IMR-90 (cell line): ENCODE data around the gene PUS3. TPM values are rescaled to one million over a fixed set of nuclear protein-coding genes. Genes with fewer than 3 reads are reported as not detected.

Experiments
- ATAC-seq: fragments of 200-7000 bp; cut with Tn5 transposase; 2 replicates; pipeline ENCODE4 v1.9.1; 2020; ENCODE audit warnings: low read depth, mild to moderate bottlenecking, moderate library complexity
- BruUV-seq: library from RNA; stranded (reverse); fragments of 400-500 nt; replicated peaks from 2 replicates; lab custom pipeline; 2021; lab: Mats Ljungman, UMichigan
- CTCF ChIA-PET: fragments of 300-600 bp; formaldehyde crosslinking; extraction: SDS; loops from one replicate; lab custom pipeline; 2021; ENCODE audit warnings: antibody characterized with exemption; lab: Yijun Ruan, JAX
- POLR2A ChIA-PET: fragments of 300-600 bp; sonication (Branson Sonifier 250); formaldehyde crosslinking; loops from one replicate; lab custom pipeline; 2022; ENCODE audit warnings: antibody characterized with exemption; ENCODE audit not compliant: unreplicated experiment; lab: Charles Lee
- DNase-seq: peaks from one replicate; pipeline ENCODE4 v3.0.0; 2013
- H2AFZ ChIP-seq: replicated peaks from 2 replicates; pipeline ENCODE3; 2013; ENCODE audit warnings: low read length, mild to moderate bottlenecking; ENCODE audit not compliant: poor library complexity
- H2AK5ac ChIP-seq: 2 replicates; pipeline ENCODE4 v1.6.1; 2013; ENCODE audit warnings: low read depth, low read length, inconsistent platforms
- H2AK9ac ChIP-seq: replicated peaks from 2 replicates; pipeline ENCODE3; 2013; ENCODE audit warnings: mild to moderate bottlenecking, low read depth, low read length, moderate library complexity; ENCODE audit not compliant: poor library complexity
- H2BK120ac ChIP-seq: 2 replicates; pipeline ENCODE4 v1.6.1; 2013; ENCODE audit warnings: low read depth, low read length, inconsistent platforms
- H2BK15ac ChIP-seq: 3 replicates; pipeline ENCODE4 v1.6.1; 2013; ENCODE audit warnings: low read depth, low read length, inconsistent platforms
- H2BK20ac ChIP-seq: 2 replicates; pipeline ENCODE4 v1.6.1; 2013; ENCODE audit warnings: low read depth, mild to moderate bottlenecking, inconsistent platforms, low read length, moderate library complexity
- H2BK5ac ChIP-seq: 2 replicates; pipeline ENCODE4 v1.6.1; 2013; ENCODE audit warnings: mild to moderate bottlenecking, low read depth, low read length, inconsistent platforms; ENCODE audit not compliant: poor library complexity, severe bottlenecking
- H3K14ac ChIP-seq: replicated peaks from 2 replicates; pipeline ENCODE4 v1.6.1; 2013; ENCODE audit warnings: low read depth, low read length, inconsistent platforms
- H3K18ac ChIP-seq: 2 replicates; pipeline ENCODE4 v1.6.1; 2013; ENCODE audit warnings: low read depth, low read length, control low read depth
- H3K23ac ChIP-seq: 2 replicates; pipeline ENCODE4 v1.6.1; 2013; ENCODE audit warnings: low read depth, low read length, inconsistent platforms
- H3K27ac ChIP-seq: 2 replicates; pipeline ENCODE4 v1.5.1; 2013; ENCODE audit warnings: mild to moderate bottlenecking, control low read depth, low read length; ENCODE audit not compliant: insufficient read depth
- H3K27me3 ChIP-seq: 2 replicates; pipeline ENCODE4 v1.6.1; 2013; ENCODE audit warnings: low read length; ENCODE audit not compliant: control insufficient read depth, insufficient read depth
- H3K36me3 ChIP-seq: 2 replicates; pipeline ENCODE4 v1.6.1; 2013; ENCODE audit warnings: low read length, mixed read lengths; ENCODE audit not compliant: control insufficient read depth, insufficient read depth
- H3K4ac ChIP-seq: 2 replicates; pipeline ENCODE4 v1.6.1; 2013; ENCODE audit warnings: low read depth, low read length, inconsistent platforms
- H3K4me1 ChIP-seq: 2 replicates; pipeline ENCODE4 v1.6.1; 2013; ENCODE audit warnings: low read length, mixed read lengths; ENCODE audit not compliant: control insufficient read depth, insufficient read depth
- H3K4me2 ChIP-seq: 2 replicates; pipeline ENCODE4 v1.6.1; 2013; ENCODE audit warnings: low read depth, mild to moderate bottlenecking, control low read depth, low read length, moderate library complexity
- H3K4me3 ChIP-seq: 2 replicates; pipeline ENCODE4 v1.5.1; 2013; ENCODE audit warnings: low read depth, mild to moderate bottlenecking, control low read depth, low read length, moderate library complexity; ENCODE audit not compliant: insufficient read depth
- H3K56ac ChIP-seq: 2 replicates; pipeline ENCODE4 v1.6.1; 2013; ENCODE audit warnings: low read length, inconsistent platforms; ENCODE audit not compliant: insufficient read depth; ENCODE audit errors: extremely low read depth
- H3K79me1 ChIP-seq, 2 experiments: 2 replicates each; pipeline ENCODE4 v1.6.1; 2013; ENCODE audit warnings: low read length in 2 of 2, inconsistent platforms in 1 of 2, low read depth in 1 of 2
- H3K9ac ChIP-seq: 2 replicates; pipeline ENCODE4 v1.6.1; 2013; ENCODE audit warnings: low read depth, low read length, control low read depth
- H3K9me1 ChIP-seq: 2 replicates; pipeline ENCODE4 v1.6.1; 2013; ENCODE audit warnings: low read length, inconsistent platforms; ENCODE audit not compliant: insufficient read depth
- H3K9me3 ChIP-seq: 2 replicates; pipeline ENCODE4 v1.6.1; 2013; ENCODE audit warnings: low read length; ENCODE audit not compliant: control insufficient read depth, insufficient read depth
- H4K20me1 ChIP-seq: 2 replicates; pipeline ENCODE4 v1.6.1; 2013; ENCODE audit warnings: low read length, inconsistent platforms; ENCODE audit not compliant: insufficient read depth
- H4K5ac ChIP-seq: 2 replicates; pipeline ENCODE4 v1.6.1; 2013; ENCODE audit warnings: mild to moderate bottlenecking, low read depth, low read length, control low read depth
- H4K8ac ChIP-seq, 2 experiments: 2 replicates each; pipeline ENCODE4 v1.6.1; 2013; ENCODE audit warnings: low read depth in 2 of 2, low read length in 2 of 2, control low read depth in 1 of 2, inconsistent platforms in 1 of 2
- H4K91ac ChIP-seq: 2 replicates; pipeline ENCODE4 v1.6.1; 2013; ENCODE audit warnings: low read depth, low read length, inconsistent platforms; ENCODE audit not compliant: insufficient read depth
- MAFK ChIP-seq: IDR thresholded peaks from 2 replicates; pipeline ENCODE4 v1.6.1; 2012; ENCODE audit warnings: low read depth, low read length, improper control_type of control experiment
- MXI1 ChIP-seq: IDR thresholded peaks from 2 replicates; pipeline ENCODE4 v1.6.1; 2012; ENCODE audit warnings: low read depth, mild to moderate bottlenecking, low read length, moderate library complexity, borderline replicate concordance
- WGBS, 2 experiments: methylation state at CpG; one replicate each; pipeline versions ENCODE4 v1.1.5 to v1.1.7; 2013; ENCODE audit warnings: missing lambda C conversion rate in 2 of 2; ENCODE audit not compliant: insufficient read length in 1 of 2; ENCODE audit errors: extremely low coverage in 2 of 2; 5-methylcytosine and 5-hydroxymethylcytosine counted together
- dilution Hi-C: fragments of 300-500 bp; cut with HindIII; formaldehyde crosslinking; loops from one replicate; pipeline ENCODE4 v1.14.3; 2018; ENCODE audit warnings: low sequenced_read_pairs; ENCODE audit not compliant: unreplicated experiment
- in situ Hi-C: fragments of 300-500 bp; cut with MboI; formaldehyde crosslinking; loops from 3 replicates; pipeline ENCODE4 v1.14.3; 2019; ENCODE audit warnings: low sequenced_read_pairs, inconsistent platforms, mixed read lengths
- intact Hi-C: fragments of 100-400 bp; cut with micrococcal nuclease; formaldehyde crosslinking; loops from 2 replicates; pipeline ENCODE4 v1.10.0; 2022
- polyA plus RNA-seq, 3 experiments: library from polyadenylated mRNA; depleted of rRNA; stranded (reverse); fragments of >200 nt; gene quantifications; 2 replicates each; pipeline ENCODE4 v1.2.3, GENCODE V29; 2012; ENCODE audit warnings: low replicate concordance in 1 of 3
- total RNA-seq: library from RNA; depleted of rRNA; stranded (reverse); fragments of >200 nt; gene quantifications from 2 replicates; pipeline ENCODE4 v1.2.3, GENCODE V29; 2012

PUS3 gene
- total and polyA plus RNA-seq, 2 of the 4 experiments (the other 2 are of a cell fraction): 6.1 to 11.7 TPM

DNA sequence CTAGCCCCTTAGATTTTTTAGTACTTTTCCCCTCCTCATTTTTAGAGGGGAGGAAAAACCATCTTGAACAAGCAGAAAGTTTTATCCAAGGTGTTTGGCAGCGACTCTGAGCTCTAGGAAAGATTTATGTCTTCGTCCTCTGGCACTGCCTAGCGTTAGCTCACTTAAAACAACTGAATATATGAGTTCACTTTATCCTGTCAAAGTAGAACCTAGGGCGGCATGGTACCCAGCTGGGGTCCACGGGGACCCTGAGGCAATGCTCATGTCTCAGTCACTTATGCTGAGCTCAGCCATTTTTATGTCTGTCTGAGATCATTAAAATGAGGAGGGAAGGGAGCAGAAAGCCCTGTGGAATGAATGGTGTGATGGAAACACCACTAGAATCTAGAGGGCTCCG, 28.7 kb upstream of the PUS3 start:
- no TSS peak for BruUV-seq
- no peak for DNase-seq
- H3K23ac ChIP-seq: no peak overlapping the region
- no peaks in the 10 kb centered on the region for H3K79me1 ChIP-seq
- no peak overlapping the region for H4K5ac ChIP-seq
- H2BK5ac ChIP-seq: no peak overlapping the region
- H2AK5ac ChIP-seq: no peak overlapping the region
- H3K4me3 ChIP-seq: no peak overlapping the region
- POLR2A ChIA-PET: no interaction called here
- H3K4ac ChIP-seq: no peak overlapping the region
- intact Hi-C loops (no loop called here), dilution Hi-C loops (no loop called here), in situ Hi-C loops (no loop called here)
- no peaks in the 10 kb centered on the region for H3K9me3 ChIP-seq
- H3K27ac ChIP-seq: no peak overlapping the region
- no peak overlapping the region for H3K18ac ChIP-seq
- H3K9ac ChIP-seq: no peak overlapping the region
- no peak overlapping the region for H2BK15ac ChIP-seq
- H2AFZ ChIP-seq: no peak overlapping the region
- H4K8ac ChIP-seq: no peak overlapping the region
- H3K4me2 ChIP-seq: no peak overlapping the region
- no peak overlapping the region for H2BK20ac ChIP-seq
- ATAC-seq: no peak
- H3K14ac ChIP-seq: no peak overlapping the region
- TF ChIP-seq MAFK (peak; percentile 83), MXI1 (no peak)
- WGBS, 2 experiments: 20% methylated on average over 2 of the region's 6 CpGs; no CpG with 5 or more reads in 1 of the 2 experiments
- no peak overlapping the region for H3K56ac ChIP-seq
- H3K36me3 ChIP-seq: no peaks in the 10 kb centered on the region
- no peak overlapping the region for H4K91ac ChIP-seq
- H3K9me1 ChIP-seq: no peaks in the 10 kb centered on the region
- H3K27me3 ChIP-seq: peaks cover 39% of the 10 kb centered on the region
- no peak overlapping the region for H2BK120ac ChIP-seq
- H4K20me1 ChIP-seq: no peaks in the 10 kb centered on the region
- no peaks in the 10 kb centered on the region; the same call in 1 of the 2 replicates for H3K4me1 ChIP-seq
- H2AK9ac ChIP-seq: no peak overlapping the region
- CTCF ChIA-PET: interaction anchor here (1.2 kb wide), 1 partner anchor 11 kb away, joined by 3 read pairs; no protein-coding TSS in a partner anchor
